Osteocyte (in vitro differentiated cells): ENCODE results near the gene SULT2A1. TPM values are rescaled to one million over a fixed set of nuclear protein-coding genes. Genes with fewer than 3 reads are reported as not detected.
"Not testable (repeated sequence)": the region's sequence is repeated elsewhere in the genome, so short reads cannot be mapped to it uniquely, and the experiment has no call there.

Source experiments
- DNase-seq: peaks from one replicate; pipeline ENCODE4 v3.0.0; 2021; ENCODE audit warnings: mixed read lengths; ENCODE audit not compliant: unreplicated experiment; ENCODE audit errors: extremely low spot score
- H3K27ac Mint-ChIP-seq: one replicate; pipeline ENCODE4 v1.8.0; 2021; ENCODE audit warnings: mild to moderate bottlenecking, mixed read lengths; ENCODE audit not compliant: unreplicated experiment
- H3K27me3 Mint-ChIP-seq: one replicate; pipeline ENCODE4 v1.8.0; 2021; ENCODE audit warnings: mixed read lengths; ENCODE audit not compliant: unreplicated experiment
- H3K36me3 Mint-ChIP-seq: one replicate; pipeline ENCODE4 v1.8.0; 2021; ENCODE audit warnings: mixed read lengths; ENCODE audit not compliant: unreplicated experiment
- H3K4me1 Mint-ChIP-seq: one replicate; pipeline ENCODE4 v1.8.0; 2021; ENCODE audit warnings: mixed read lengths; ENCODE audit not compliant: unreplicated experiment
- H3K4me3 Mint-ChIP-seq: one replicate; pipeline ENCODE4 v1.8.0; 2021; ENCODE audit warnings: mild to moderate bottlenecking, moderate library complexity, mixed read lengths; ENCODE audit not compliant: unreplicated experiment
- H3K9me3 Mint-ChIP-seq: one replicate; pipeline ENCODE4 v1.8.0; 2021; ENCODE audit warnings: mixed read lengths; ENCODE audit not compliant: unreplicated experiment
- CTCF ChIP-seq: fragments of 200-600 bp; sonication (generic); IDR thresholded peaks from 2 replicates; pipeline ENCODE4 v1.5.0; 2021; ENCODE audit warnings: antibody characterized with exemption, mild to moderate bottlenecking, moderate library complexity
- total RNA-seq: library from RNA; stranded (reverse); gene quantifications from 2 replicates; pipeline ENCODE4 v1.2.1, GENCODE V29; 2021

SULT2A1 gene
- total RNA-seq, 1 donor from 2014 or later: not detected

- peaks cover 20% of the 10 kb centered on the region for H3K27me3 Mint-ChIP-seq
- DNase-seq: no peak
- H3K4me3 Mint-ChIP-seq: no peak overlapping the region
- no peaks in the 10 kb centered on the region for H3K36me3 Mint-ChIP-seq
- no peak for TF ChIP-seq CTCF
- no peak overlapping the region for H3K27ac Mint-ChIP-seq
- no peaks in the 10 kb centered on the region for H3K9me3 Mint-ChIP-seq
- no peaks in the 10 kb centered on the region for H3K4me1 Mint-ChIP-seq
Observed at GRCh38 chr19:47881757-47882156, 4.4 kb downstream of the SULT2A1 start.

DNA sequence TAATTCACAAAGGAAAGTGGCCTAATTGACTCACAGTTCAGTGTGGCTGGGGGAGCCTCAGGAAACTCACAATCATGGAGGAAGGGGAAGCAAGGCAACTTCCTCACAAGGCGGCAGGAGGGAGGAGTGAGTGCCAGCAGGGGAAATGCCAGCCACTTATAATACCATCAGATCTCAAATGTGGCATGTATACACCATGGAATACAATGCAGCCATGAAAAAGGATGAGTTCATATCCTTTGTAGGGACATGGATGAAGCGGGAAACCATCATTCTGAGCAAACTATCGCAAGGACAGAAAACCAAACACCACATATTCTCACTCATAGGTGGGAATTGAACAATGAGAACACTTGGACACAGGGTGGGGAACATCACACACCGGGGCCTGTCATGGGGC, 6.7 kb downstream of the SULT2A1 start:
- not testable (repeated sequence) for H3K4me1 Mint-ChIP-seq, H3K9me3 Mint-ChIP-seq, H3K36me3 Mint-ChIP-seq, DNase-seq, H3K27ac Mint-ChIP-seq, H3K4me3 Mint-ChIP-seq
- H3K27me3 Mint-ChIP-seq: peaks cover 12% of the 10 kb centered on the region

DNA sequence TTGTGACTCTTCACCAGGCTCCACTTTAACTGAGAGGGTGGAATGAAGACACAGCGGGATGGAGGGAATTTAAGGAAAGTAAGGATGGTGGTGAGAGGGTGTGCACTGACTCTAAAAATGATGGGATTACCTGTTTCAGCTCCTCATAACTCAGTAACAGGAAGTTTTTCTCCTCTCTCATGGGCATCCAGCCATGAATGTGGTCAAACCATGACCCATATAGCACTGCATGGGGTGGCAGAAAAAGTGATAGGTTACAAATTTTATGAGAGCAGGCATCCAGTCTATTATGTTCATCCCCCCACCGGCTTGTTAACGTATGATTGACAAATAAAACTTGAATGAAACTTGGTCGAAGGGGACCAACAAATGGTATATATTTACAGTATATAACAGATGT, 7.2 kb downstream of the SULT2A1 start:
- Mint-ChIP-seq H3K27me3 (peaks cover 13% of the 10 kb centered on the region), H3K9me3 (no peaks in the 10 kb centered on the region), H3K27ac (no peak overlapping the region), H3K36me3 (no peaks in the 10 kb centered on the region), H3K4me1 (no peaks in the 10 kb centered on the region), H3K4me3 (no peak overlapping the region)
- TF ChIP-seq CTCF: no peak
- DNase-seq: no peak

DNA sequence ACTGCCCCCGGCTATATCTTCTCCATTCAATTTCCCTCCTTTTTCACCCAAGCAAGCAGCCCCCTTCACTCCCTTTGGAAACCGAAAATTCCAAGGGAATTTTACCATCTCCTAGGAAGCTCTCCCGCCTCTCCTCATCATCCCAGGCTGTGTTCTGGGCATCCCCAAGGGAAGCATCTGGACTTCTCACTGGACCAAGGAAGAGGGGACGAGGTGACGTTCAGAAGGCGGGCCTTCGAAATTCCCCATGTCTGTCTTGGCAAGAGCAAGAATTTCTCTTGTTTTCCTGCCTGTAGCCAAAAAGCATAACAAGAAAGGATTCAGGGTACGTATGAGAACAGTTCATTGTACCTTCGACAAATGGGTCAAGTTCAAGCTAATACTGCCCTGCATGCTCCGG, 20.9 kb downstream of the SULT2A1 start:
- no peaks in the 10 kb centered on the region for H3K36me3 Mint-ChIP-seq
- H3K9me3 Mint-ChIP-seq: no peaks in the 10 kb centered on the region
- H3K27me3 Mint-ChIP-seq: peaks cover 5% of the 10 kb centered on the region
- no peak for DNase-seq
- no peaks in the 10 kb centered on the region for H3K4me1 Mint-ChIP-seq
- no peak overlapping the region for H3K4me3 Mint-ChIP-seq
- no peak overlapping the region for H3K27ac Mint-ChIP-seq
- no peak for TF ChIP-seq CTCF

- no peak overlapping the region for H3K27ac Mint-ChIP-seq
- no peaks in the 10 kb centered on the region for H3K4me1 Mint-ChIP-seq
- peak; percentile 96 for TF ChIP-seq CTCF
- H3K4me3 Mint-ChIP-seq: no peak overlapping the region
- H3K9me3 Mint-ChIP-seq: no peaks in the 10 kb centered on the region
- H3K27me3 Mint-ChIP-seq: peaks cover 4% of the 10 kb centered on the region
- no peaks in the 10 kb centered on the region for H3K36me3 Mint-ChIP-seq
- DNase-seq: peak; percentile 94
Observed at GRCh38 chr19:47863514-47863936, 22.6 kb downstream of the SULT2A1 start.

GRCh38 chr19:47861630-47862029, 24.5 kb downstream of the SULT2A1 start:
- Mint-ChIP-seq H3K27me3 (peaks cover 4% of the 10 kb centered on the region), H3K4me3 (no peak overlapping the region), H3K27ac (no peak overlapping the region), H3K9me3 (no peaks in the 10 kb centered on the region), H3K36me3 (no peaks in the 10 kb centered on the region), H3K4me1 (no peaks in the 10 kb centered on the region)
- DNase-seq: no peak
- TF ChIP-seq CTCF: no peak
